GM19043 (cell line): Measurements from ENCODE around the gene SLC22A12.

Experiments used
- ATAC-seq: cut with Tn5 transposase; IDR thresholded peaks from one replicate; pipeline ENCODE4 v1.9.1; 2021; ENCODE audit warnings: low read depth; ENCODE audit not compliant: unreplicated experiment

The SLC22A12 gene

GRCh38 chr11:64562723-64563351 lies 28.2 kb upstream of the SLC22A12 start:
- no peak for ATAC-seq

- no peak for ATAC-seq
These were observed 27.1 kb upstream of the SLC22A12 start for GRCh38 chr11:64563966-64564365.

GRCh38 chr11:64564419-64564818 lies 26.6 kb upstream of the SLC22A12 start:
- ATAC-seq = no peak

- no peak for ATAC-seq
These were observed 25.8 kb upstream of the SLC22A12 start for GRCh38 chr11:64564947-64565889.

GRCh38 chr11:64566042-64566914 lies 24.7 kb upstream of the SLC22A12 start:
- ATAC-seq = no peak

GRCh38 chr11:64566915-64567891 lies 23.8 kb upstream of the SLC22A12 start:
- no peak for ATAC-seq

GRCh38 chr11:64568041-64568571 lies 22.9 kb upstream of the SLC22A12 start:
- no peak for ATAC-seq

- no peak for ATAC-seq
These were observed 22.4 kb upstream of the SLC22A12 start for GRCh38 chr11:64568584-64569140.

- ATAC-seq = no peak
These were observed 21.6 kb upstream of the SLC22A12 start for GRCh38 chr11:64569300-64569970.

- no peak for ATAC-seq
These were observed 20.7 kb upstream of the SLC22A12 start for GRCh38 chr11:64570341-64570740.

- ATAC-seq = no peak
These were observed 20.0 kb upstream of the SLC22A12 start for GRCh38 chr11:64571050-64571409.

- ATAC-seq = no peak
These were observed 19.5 kb upstream of the SLC22A12 start for GRCh38 chr11:64571410-64572091.

GRCh38 chr11:64572143-64572542 lies 18.9 kb upstream of the SLC22A12 start:
- no peak for ATAC-seq

- no peak for ATAC-seq
These were observed 13.8 kb upstream of the SLC22A12 start for GRCh38 chr11:64577202-64577601.

GRCh38 chr11:64580412-64580811 lies 10.6 kb upstream of the SLC22A12 start:
- no peak for ATAC-seq

GRCh38 chr11:64581057-64581523 lies 9.9 kb upstream of the SLC22A12 start:
- ATAC-seq = no peak

- no peak for ATAC-seq
These were observed 8.1 kb upstream of the SLC22A12 start for GRCh38 chr11:64582885-64583284.
